MM.1S (cell line): Measurements from ENCODE around the gene MRPS6.

Experiments
- CTCF ChIP-seq: fragments of 300-600 bp; sonication (generic); IDR thresholded peaks from 2 replicates; pipeline ENCODE4 v1.5.1; 2016; ENCODE audit warnings: antibody characterized with exemption, low read length, mixed read lengths
- EZH2 ChIP-seq: fragments of 300-600 bp; sonication (generic); optimal IDR thresholded peaks from 2 replicates; pipeline ENCODE3; 2017; ENCODE audit warnings: low read depth, mild to moderate bottlenecking, antibody characterized with exemption, low read length, mixed read lengths

- TF ChIP-seq CTCF (no peak), EZH2 (no peak)
Measured at GRCh38 chr21:34135330-34135729, 62.0 kb downstream of the MRPS6 start.
